ENCODE measurements around the gene ASB10.

The ASB10 gene

DNA sequence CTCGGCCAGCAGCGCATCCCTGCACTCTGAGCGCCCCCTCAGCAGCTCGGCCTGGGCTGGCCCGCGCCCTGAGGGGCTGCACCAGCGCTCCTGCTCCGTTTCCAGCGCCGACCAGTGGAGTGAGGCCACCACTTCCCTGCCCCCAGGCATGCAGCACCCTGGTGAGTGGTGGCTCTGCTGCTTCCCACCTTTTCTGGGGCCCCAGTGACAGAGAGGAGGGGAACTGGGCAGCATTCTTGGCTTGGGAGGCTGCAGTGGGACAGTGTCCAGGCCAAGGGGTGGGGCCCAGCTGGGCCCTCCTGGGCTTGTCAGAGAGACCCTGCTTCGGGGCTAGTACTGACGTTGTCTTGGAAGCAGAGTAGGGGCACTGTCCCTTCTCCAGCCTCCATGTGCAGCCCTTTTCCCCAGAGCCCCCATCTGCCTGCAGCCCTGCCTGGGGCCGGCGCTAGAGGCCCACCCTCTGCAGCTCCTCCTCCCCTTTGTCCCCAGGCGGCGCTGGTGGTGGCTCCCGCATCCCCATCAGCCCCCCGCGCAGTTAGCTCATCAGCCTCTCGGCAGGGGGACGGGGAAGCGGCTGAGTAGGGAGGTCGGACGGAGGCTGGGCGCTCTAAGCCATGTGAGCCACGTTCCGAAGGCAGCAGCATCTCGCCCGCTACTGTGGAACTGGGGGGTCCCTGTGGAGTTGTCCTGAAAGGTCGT is 48.7 kb downstream of the ASB10 start:
- no peak for DNase-seq (ENCODE audit: low read depth in 2 of 2)
- no peak overlapping the region for H3K4me3 ChIP-seq (replicated peaks in 1 of 2; ENCODE audit: low read depth in 2 of 2, low read length in 2 of 2)
- TF ChIP-seq, protein P1, sequence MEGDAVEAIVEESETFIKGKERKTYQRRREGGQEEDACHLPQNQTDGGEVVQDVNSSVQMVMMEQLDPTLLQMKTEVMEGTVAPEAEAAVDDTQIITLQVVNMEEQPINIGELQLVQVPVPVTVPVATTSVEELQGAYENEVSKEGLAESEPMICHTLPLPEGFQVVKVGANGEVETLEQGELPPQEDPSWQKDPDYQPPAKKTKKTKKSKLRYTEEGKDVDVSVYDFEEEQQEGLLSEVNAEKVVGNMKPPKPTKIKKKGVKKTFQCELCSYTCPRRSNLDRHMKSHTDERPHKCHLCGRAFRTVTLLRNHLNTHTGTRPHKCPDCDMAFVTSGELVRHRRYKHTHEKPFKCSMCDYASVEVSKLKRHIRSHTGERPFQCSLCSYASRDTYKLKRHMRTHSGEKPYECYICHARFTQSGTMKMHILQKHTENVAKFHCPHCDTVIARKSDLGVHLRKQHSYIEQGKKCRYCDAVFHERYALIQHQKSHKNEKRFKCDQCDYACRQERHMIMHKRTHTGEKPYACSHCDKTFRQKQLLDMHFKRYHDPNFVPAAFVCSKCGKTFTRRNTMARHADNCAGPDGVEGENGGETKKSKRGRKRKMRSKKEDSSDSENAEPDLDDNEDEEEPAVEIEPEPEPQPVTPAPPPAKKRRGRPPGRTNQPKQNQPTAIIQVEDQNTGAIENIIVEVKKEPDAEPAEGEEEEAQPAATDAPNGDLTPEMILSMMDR (IDR thresholded peaks at IDR 0.05; ENCODE audit: low read depth, low read length), result no peak

DNA sequence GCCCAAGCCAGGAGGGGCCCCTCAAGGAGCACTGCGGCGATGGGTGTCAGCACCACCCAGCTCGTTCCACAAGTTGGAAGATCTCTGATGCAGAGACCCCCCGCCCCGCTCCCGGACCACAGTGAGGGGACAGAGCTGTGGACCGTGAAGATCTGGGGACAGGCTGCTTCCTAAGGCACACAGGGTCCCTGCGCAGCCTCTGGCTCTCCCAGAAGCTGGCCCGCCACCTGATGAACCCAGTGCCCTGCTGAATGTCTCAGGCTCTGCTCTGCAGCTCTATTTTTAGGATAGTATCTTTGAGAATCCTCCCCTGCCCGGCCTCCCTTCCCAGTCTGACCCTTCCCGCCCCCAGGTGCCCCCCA is 49.3 kb downstream of the ASB10 start:
- no peak for DNase-seq (ENCODE audit: low read depth in 2 of 2)
- TF ChIP-seq, protein P1 (IDR thresholded peaks at IDR 0.05; ENCODE audit: low read depth, low read length), result no peak
- no peak overlapping the region for H3K4me3 ChIP-seq (replicated peaks in 1 of 2; ENCODE audit: low read depth in 2 of 2, low read length in 2 of 2)

DNA sequence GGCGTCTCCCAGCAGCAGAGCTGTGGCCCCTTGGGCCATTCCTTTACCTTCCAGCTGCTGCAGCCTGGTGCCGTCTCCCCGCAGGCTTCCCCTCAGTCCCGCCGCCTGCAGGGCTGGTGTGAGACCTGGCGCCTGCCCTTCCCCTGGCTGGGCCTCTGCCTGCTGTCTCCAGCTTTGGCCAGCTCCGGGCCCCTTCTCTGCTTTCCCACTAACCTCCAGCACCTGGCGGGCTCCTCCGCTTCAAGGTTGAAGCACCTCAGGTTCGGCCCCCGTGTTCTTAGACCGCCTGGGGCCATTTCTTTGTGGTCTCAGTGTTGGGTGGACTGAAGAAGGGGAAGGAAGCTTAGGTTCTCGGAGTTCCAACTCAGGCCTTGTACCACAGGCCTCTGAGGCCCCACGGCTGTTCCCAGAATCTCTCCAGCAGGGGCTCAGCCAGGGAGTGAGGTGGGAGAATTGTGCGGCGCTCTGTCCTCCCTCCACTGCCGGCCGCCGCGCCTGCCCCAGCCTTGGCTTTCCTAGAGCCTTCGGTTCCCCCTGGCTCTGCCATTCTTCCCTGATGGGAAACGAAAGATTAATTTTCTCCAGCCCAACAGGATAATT is 49.9 kb downstream of the ASB10 start:
- H3K4me3 ChIP-seq (replicated peaks in 1 of 2; ENCODE audit: low read depth in 2 of 2, low read length in 2 of 2), result no peak overlapping the region
- DNase-seq (ENCODE audit: low read depth in 2 of 2), result no peak
- TF ChIP-seq, protein P1 (IDR thresholded peaks at IDR 0.05; ENCODE audit: low read depth, low read length), result no peak

DNA sequence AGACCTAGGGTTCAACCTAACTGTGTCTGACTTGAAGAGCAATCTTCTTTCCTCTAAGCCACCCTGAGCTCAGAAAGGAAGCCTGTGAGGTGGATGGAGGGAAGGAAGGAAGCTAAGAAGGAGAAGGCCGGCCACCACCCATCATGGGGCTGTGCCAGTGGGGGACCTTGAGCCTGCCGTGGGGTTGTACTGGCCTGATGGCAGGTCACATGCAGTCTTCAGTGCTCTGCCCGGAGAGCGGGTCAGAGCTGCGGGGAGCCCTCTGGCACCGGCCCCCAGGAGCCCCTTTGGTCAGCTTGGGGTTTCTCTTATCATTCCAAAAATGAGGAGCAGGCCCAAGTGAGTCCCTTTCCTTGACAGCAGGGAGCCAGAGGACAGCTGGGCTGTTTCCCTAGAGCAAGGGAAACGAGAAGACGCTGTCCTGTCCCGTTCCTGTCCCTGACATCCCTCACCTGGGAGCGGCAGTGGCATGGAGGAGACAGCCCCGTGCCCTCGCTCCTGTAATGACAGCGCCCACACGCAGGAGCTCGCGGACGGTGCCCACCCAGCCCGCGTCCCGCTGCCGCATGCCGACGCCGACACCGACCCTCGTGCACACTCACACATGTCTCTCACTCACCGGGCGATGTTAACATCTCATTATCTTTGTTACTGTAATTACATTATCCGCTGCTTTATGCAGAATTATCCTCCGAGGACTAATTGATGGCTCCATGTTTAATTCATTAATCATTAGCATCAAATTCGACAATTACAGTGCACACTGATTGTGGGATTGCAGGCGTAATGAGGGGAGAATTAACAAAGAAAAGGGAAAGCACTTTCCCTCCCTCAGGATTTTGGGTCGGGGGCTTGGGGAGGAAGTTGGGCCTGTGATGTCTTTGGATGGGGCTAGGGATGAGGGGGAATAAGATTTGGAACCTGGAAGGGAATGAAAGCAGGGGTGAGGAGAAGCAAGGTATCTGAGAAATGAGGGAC is 50.9 kb downstream of the ASB10 start:
- no peak for DNase-seq (ENCODE audit: low read depth in 2 of 2)
- H3K4me3 ChIP-seq (replicated peaks in 1 of 2; ENCODE audit: low read depth in 2 of 2, low read length in 2 of 2), result no peak overlapping the region
- TF ChIP-seq, protein P1 (IDR thresholded peaks at IDR 0.05; ENCODE audit: low read depth, low read length), result no peak

DNA sequence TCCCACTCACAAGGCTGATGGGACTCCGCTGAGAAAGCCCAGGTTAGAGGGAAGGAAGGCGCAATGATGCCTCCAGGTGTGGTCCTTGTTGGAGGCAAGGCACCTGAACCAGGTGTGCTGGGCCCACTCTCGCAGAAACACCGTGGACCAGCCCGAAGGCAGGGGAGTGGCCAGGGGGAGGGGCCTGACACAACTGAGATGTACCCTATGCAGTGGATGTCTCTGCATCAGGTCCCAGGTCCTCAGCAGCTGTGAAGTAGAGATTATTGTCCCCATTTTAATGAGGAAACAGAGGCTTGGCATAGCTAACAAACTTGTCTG is 51.6 kb downstream of the ASB10 start:
- TF ChIP-seq, protein P1 (IDR thresholded peaks at IDR 0.05; ENCODE audit: low read depth, low read length), result no peak
- no peak overlapping the region for H3K4me3 ChIP-seq (replicated peaks in 1 of 2; ENCODE audit: low read depth in 2 of 2, low read length in 2 of 2)
- DNase-seq (ENCODE audit: low read depth in 2 of 2), result no peak

DNA sequence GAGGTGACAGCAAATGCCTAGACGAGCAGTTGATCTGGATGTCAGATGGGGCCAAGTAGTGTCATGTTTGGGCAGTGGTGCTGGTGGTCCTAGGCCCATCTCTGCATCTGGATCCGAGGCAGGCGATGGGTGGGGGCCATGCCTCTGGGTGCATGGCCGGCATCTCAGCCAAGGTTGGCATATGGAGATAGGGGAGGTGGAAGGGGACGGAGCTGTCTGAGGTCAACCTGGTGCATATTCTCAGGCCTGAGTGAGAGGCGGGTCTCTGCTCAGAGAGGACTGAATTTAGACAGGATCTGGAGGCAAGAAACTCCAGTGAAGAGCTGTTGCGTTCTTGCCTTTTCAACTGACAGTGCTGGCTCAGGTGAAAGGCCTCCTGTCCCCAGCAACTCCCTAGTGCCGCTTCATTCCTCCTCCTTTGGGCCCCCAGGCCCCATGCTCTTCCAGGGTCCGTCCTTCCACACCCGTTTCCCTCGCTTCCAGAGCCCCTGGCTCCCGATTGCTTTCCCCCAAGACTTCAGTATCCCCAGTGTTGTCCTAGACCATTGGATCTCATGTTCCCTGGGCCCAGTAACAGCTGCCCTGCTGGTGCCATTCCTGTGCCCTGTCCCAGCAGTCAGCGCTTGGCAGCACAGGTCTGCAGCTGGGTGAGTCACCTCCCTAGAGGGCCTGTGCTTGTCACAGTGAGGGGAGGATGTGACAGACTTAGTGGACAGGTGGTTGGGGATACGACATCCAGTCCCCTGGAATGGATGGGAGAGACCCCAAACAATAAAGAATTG is 52.1 kb downstream of the ASB10 start:
- no peak overlapping the region for H3K4me3 ChIP-seq (replicated peaks in 1 of 2; ENCODE audit: low read depth in 2 of 2, low read length in 2 of 2)
- TF ChIP-seq, protein P1 (IDR thresholded peaks at IDR 0.05; ENCODE audit: low read depth, low read length), result no peak
- DNase-seq (ENCODE audit: low read depth in 2 of 2), result no peak

Measured in cardiac fibroblast (primary cell).